Urinary bladder (tissue), 4 donors: Measurements from ENCODE around the gene HSH2D. TPM values are rescaled to one million over a fixed set of nuclear protein-coding genes. Genes with fewer than 3 reads are reported as not detected.
"Not testable (repeated sequence)": the region's sequence is repeated elsewhere in the genome, so short reads cannot be mapped to it uniquely, and the experiment has no call there.

Experiments used
- DNase-seq: peaks from one replicate; pipeline ENCODE4 v3.0.0-alpha.2; 2015; ENCODE audit errors: extremely low spot score
- H3K27ac ChIP-seq: one replicate; pipeline ENCODE4 v1.5.1; 2013; ENCODE audit warnings: low read depth, mild to moderate bottlenecking, moderate library complexity
- H3K36me3 ChIP-seq: one replicate; pipeline ENCODE4 v1.6.1; 2013; ENCODE audit warnings: mild to moderate bottlenecking, moderate library complexity; ENCODE audit not compliant: insufficient read depth
- H3K4me1 ChIP-seq: one replicate; pipeline ENCODE4 v1.6.1; 2013; ENCODE audit warnings: mild to moderate bottlenecking, moderate library complexity; ENCODE audit not compliant: insufficient read depth
- H3K4me3 ChIP-seq: one replicate; pipeline ENCODE4 v1.5.1; 2013; ENCODE audit warnings: low read depth, low read length
- WGBS: extraction: QIAGEN DNeasy Blood & Tissue Kit; methylation state at CpG from one replicate; pipeline ENCODE4 v1.1.7; 2013; 5-methylcytosine and 5-hydroxymethylcytosine counted together
- polyA plus RNA-seq: library from polyadenylated mRNA; stranded (reverse); fragments of 200-250 nt; gene quantifications from one replicate; pipeline ENCODE4 v1.2.3, GENCODE V29; 2013
- total RNA-seq: library from RNA; depleted of rRNA; stranded (reverse); fragments of >200 nt; gene quantifications from one replicate; pipeline ENCODE4 v1.2.3, GENCODE V29; 2014
- donor health status: healthy with polysubstance abuse.
- donor health status: healthy.

Gene HSH2D
- 2.4 TPM for total RNA-seq
- polyA plus RNA-seq: 1.9 TPM

DNA sequence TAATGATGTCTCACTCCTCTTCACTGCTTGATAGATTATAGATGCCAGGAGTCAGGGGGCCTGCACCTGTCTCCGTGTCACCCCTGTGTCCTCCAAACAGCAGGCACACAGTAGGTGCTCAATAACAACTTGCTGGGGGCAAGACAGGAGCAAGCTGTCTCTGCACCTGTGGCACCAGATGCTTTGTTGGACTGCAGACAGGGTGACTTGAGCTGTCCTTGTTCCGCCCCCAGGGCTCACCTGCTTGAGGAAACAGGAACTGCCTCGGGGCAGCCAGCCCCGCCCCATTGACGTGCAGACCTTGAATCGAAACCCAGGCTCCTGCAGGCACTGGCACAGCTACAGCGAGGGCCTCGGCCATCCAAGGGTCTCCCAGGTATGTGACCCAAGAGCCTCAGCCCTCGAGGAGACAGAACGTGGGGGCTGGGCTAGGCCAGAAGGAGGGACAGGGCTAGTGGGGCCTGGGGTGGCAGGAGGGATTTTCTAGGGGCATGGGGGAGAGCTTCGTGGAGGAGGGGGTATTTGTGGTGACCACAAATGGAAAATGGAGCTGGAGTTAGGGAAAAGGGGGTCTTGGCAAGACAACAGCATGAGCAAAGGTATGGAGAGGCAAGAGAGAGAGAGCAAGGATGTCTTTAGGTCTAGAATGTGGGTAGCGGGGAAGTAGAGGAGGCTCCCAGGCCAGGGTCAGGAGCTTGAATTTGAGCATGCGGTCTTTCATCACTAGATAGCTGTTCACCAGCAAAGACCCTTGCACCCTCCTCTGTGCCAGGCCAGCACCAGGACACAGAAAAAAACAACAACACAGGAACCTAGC is at the start of gene HSH2D:
Gene HSH2D (plus strand): TSS at position 287 of the 817 bp plus-strand sequence. CDS start 5,066 bp downstream, outside the sequence.
- Histone ChIP-seq H3K27ac (no peak within 1 kb of the TSS), H3K4me1 (no peaks in the 10 kb centered on the region), H3K4me3 (peak within 1 kb of the TSS; percentile 14), H3K36me3 (no peaks in the 10 kb centered on the region)
- peak; percentile 11 for DNase-seq
- 40% methylated on average over 13 of the region's 13 CpGs for WGBS

GRCh38 chr19:16094360-16095070 is 49.0 kb upstream of the HSH2D start:
- Histone ChIP-seq H3K4me3 (no peak overlapping the region), H3K4me1 (no peaks in the 10 kb centered on the region), H3K27ac (peak overlapping the region; percentile 38), H3K36me3 (peaks cover 2% of the 10 kb centered on the region)
- WGBS: 60% methylated on average over 10 of the region's 10 CpGs
- DNase-seq: no peak

- 61% methylated on average over 13 of the region's 13 CpGs for WGBS
- Histone ChIP-seq H3K36me3 (peaks cover 2% of the 10 kb centered on the region), H3K4me1 (no peaks in the 10 kb centered on the region), H3K4me3 (no peak overlapping the region), H3K27ac (peak overlapping the region; percentile 38)
- DNase-seq: no peak
Observed at GRCh38 chr19:16095071-16095571, 48.4 kb upstream of the HSH2D start.

GRCh38 chr19:16096280-16096855 is 47.1 kb upstream of the HSH2D start:
- peak overlapping the region; percentile 82 for H3K27ac ChIP-seq
- no peaks in the 10 kb centered on the region for H3K4me1 ChIP-seq
- DNase-seq: no peak
- 45% methylated on average over 10 of the region's 10 CpGs for WGBS
- peaks cover 5% of the 10 kb centered on the region for H3K36me3 ChIP-seq
- no peak overlapping the region for H3K4me3 ChIP-seq

DNA sequence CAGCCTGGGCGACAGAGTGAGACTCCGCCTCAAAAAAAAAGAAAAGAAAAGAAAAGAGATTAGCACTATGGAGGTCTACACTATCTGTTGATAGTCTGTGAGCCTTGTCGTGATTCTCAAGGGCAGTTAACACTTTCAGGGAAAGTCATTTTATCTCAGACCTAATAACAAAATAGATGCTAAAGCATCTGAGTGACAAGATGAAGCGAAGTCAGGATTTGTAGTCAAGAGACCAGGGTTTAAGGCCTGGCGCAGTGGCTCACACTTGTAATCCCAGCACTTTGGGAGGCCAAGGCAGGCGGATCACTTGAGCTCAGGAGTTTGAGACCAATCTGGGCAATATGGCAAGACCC is 45.1 kb upstream of the HSH2D start:
- no peak overlapping the region for H3K4me3 ChIP-seq
- WGBS: 75% methylated on average over 6 of the region's 6 CpGs
- H3K27ac ChIP-seq: no peak overlapping the region
- no peak for DNase-seq
- no peaks in the 10 kb centered on the region for H3K4me1 ChIP-seq
- H3K36me3 ChIP-seq: peaks cover 8% of the 10 kb centered on the region

GRCh38 chr19:16098821-16099220 is 44.7 kb upstream of the HSH2D start:
- WGBS: 83% methylated on average over 6 of the region's 6 CpGs
- Histone ChIP-seq H3K36me3 (peaks cover 9% of the 10 kb centered on the region), H3K4me3 (no peak overlapping the region), H3K4me1 (no peaks in the 10 kb centered on the region), H3K27ac (peak overlapping the region; percentile 3)
- no peak for DNase-seq

DNA sequence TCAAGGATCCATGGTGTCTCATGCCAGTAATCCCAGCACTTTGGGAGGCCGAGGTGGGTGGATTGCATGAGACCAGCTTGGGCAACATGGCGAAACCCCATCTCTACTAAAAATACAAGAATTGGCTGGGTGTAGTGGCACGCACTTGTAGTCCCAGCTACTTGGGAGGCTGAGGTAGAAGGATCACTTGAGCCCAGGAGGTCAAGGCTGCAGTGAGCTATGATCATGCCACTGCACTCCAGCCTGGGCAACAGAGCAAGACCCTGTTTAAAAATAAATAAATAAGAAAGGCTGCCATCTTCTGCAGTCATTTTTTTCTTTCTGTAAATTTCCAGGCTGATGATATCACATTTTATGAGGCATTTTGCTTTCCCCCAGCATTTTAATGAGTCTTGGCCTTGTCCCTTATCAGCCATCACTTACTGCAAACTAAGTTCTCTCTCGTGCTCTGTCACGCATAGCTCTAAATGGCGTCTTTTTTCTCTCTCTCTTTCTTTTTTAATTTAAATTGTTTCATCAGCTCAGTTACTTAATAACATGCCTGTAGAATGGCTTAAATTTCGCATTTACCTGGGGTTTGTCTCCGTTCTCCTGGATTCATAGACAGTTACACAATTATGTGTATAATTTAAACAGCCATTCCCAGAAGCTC is 44.0 kb upstream of the HSH2D start:
- peak overlapping the region; percentile 50 for H3K27ac ChIP-seq

GRCh38 chr19:16100524-16100923 is 43.0 kb upstream of the HSH2D start:
- WGBS: 94% methylated on average over 4 of the region's 4 CpGs

More for the DNA sequence above, 44.0 kb upstream of the HSH2D start:
- not testable (repeated sequence) for H3K4me3 ChIP-seq, DNase-seq, H3K4me1 ChIP-seq, H3K36me3 ChIP-seq
- 55% methylated on average over 8 of the region's 8 CpGs for WGBS

GRCh38 chr19:16104722-16105121 is 38.8 kb upstream of the HSH2D start:
- 86% methylated on average over 6 of the region's 6 CpGs for WGBS
- no peak overlapping the region for H3K27ac ChIP-seq

More at GRCh38 chr19:16100524-16100923, 43.0 kb upstream of the HSH2D start:
- no peak for DNase-seq
- no peak overlapping the region for H3K4me3 ChIP-seq
- no peaks in the 10 kb centered on the region for H3K4me1 ChIP-seq
- H3K27ac ChIP-seq: no peak overlapping the region
- peaks cover 11% of the 10 kb centered on the region for H3K36me3 ChIP-seq

GRCh38 chr19:16106121-16106520 is 37.4 kb upstream of the HSH2D start:
- 7% methylated on average over 3 of the region's 3 CpGs for WGBS

More at GRCh38 chr19:16104722-16105121, 38.8 kb upstream of the HSH2D start:
- no peak for DNase-seq
- H3K4me1 ChIP-seq: no peaks in the 10 kb centered on the region
- peaks cover 11% of the 10 kb centered on the region for H3K36me3 ChIP-seq
- no peak overlapping the region for H3K4me3 ChIP-seq

DNA sequence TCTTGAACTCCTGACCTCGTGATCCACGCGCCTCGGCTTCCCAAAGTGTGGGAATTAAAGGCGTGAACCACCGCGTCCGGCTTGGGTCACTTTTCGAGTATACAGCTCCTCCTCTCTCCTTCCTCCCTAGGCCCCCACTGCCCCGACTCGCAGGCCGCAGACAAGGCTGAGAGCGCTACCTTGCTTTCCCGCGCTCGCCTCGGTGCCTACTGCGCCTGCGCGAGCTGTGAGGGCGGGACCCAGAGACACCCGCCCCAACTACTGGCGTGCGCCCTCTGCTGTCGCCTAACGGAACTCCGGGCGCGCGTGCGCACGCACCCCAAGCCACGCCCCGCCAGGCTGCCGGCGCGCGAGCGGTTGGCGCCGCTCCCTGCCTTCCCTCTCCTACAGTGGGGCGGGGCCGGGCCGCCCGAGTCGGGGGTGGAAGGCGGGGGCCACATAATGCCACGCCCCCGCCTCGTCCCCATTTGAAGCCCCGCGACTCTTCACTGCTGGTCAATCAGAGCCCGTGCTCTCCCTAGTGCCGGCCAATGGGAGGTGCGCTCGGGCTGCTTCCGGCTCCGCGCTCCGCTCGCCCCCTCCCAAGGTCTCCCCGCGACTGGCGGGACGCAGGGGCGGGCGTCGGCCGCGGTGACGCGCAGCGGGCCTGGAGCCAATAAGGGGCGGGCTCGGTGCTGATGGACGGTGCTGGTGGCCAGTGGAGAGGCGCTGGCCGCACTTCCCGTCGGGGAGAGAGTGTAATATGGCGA is 32.2 kb upstream of the HSH2D start, which contains the start of gene RAB8A:
Gene RAB8A (plus strand): TSS at position 730 of the 749 bp plus-strand sequence. CDS start 13 bp downstream, at position 743.
- WGBS: under 1% methylated on average over 81 of the region's 81 CpGs
- H3K27ac ChIP-seq: peak within 1 kb of the TSS; percentile 91
- peak; percentile 98 for DNase-seq
- peak within 1 kb of the TSS; percentile 63 for H3K4me3 ChIP-seq
- no peaks in the 10 kb centered on the region for H3K36me3 ChIP-seq
- H3K4me1 ChIP-seq: no peaks in the 10 kb centered on the region

More at GRCh38 chr19:16106121-16106520, 37.4 kb upstream of the HSH2D start:
- Histone ChIP-seq H3K4me3 (no peak overlapping the region), H3K27ac (no peak overlapping the region), H3K4me1 (no peaks in the 10 kb centered on the region), H3K36me3 (peaks cover 8% of the 10 kb centered on the region)
- no peak for DNase-seq

DNA sequence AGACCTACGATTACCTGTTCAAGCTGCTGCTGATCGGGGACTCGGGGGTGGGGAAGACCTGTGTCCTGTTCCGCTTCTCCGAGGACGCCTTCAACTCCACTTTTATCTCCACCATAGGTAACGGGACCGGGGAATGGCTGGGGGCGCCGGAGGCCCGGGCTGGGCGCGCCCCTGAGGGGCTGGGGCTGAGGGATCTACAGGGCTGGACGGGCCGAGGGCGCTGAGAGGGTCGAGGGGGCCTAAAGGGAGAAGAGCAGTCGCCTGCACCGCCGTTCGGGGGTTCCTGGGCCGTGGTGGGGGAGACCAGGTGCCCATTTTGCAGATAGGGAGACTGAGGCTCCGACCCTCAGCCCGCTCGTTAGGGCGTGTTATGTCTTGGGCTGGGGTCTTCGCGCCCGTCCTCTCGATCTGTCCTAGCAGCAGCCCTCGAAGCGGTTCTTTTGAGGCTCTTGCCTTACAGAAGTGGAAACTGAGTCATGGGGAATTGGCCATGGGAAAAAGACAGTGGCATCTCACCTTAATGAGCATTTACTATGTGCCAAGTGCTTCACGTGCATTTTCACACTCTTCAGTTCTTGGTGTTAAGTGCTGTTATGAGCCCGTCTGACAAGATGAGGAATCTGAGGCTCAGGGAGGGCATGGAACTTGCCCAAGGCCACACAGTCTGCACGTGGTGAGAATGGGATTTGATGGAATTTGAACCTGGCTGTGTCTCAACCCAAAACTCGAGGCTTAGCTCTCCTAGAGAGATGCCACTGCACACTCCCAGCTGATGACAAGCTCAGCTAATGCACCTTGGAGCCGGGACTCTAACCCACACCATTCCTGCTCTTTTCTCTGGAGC is 31.4 kb upstream of the HSH2D start:
- H3K4me1 ChIP-seq: no peaks in the 10 kb centered on the region
- 2% methylated on average over 37 of the region's 37 CpGs for WGBS
- peak overlapping the region; percentile 91 for H3K27ac ChIP-seq
- H3K36me3 ChIP-seq: no peaks in the 10 kb centered on the region
- H3K4me3 ChIP-seq: peak overlapping the region; percentile 63
- no peak for DNase-seq
